ENCODE data around the gene HAGHL.

Gene HAGHL

DNA sequence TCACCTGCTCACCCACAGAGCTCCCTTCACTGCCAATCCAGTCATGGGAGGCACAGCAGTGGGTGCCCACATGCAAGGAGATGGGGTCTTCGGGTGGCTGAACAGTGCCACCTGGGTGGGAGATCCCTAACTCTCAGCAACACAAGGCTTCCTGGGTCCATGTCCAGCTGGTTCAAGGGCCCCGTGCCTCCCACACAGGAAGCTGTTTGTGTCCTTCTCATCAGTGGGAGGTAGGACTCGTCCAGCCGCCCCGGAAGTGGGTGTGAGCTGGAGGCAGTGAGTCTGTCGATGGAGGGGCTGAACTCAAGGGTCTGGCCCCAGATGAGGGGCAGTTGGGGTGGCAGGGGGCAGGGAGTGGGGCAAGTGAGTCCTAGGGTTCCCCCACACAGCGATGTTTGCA is 22.9 kb upstream of the HAGHL start:
- H3K4me1 ChIP-seq (ENCODE audit: insufficient read depth, low read length): no peaks in the 10 kb centered on the region
- H3K9me3 ChIP-seq (ENCODE audit: low read length): no peaks in the 10 kb centered on the region
- no peaks in the 10 kb centered on the region for H3K36me3 ChIP-seq (ENCODE audit: insufficient read depth, low read length)
- no peak overlapping the region for H3K9ac ChIP-seq (ENCODE audit: low read length)
- H3K4me3 ChIP-seq (ENCODE audit: low read depth in 1 of 2, low read length in 2 of 2): no peak overlapping the region
- peaks cover 34 to 91% of the 10 kb centered on the region in 2 donors for H3K27me3 ChIP-seq (ENCODE audit: control insufficient read depth in 1 of 2, insufficient read depth in 2 of 2, low read length in 2 of 2)
- H3K27ac ChIP-seq (ENCODE audit: low read depth, low read length): no peak overlapping the region

- Histone ChIP-seq H3K4me1 (ENCODE audit: insufficient read depth, low read length) (no peaks in the 10 kb centered on the region), H3K4me3 (ENCODE audit: low read depth in 1 of 2, low read length in 2 of 2) (no peak overlapping the region), H3K9me3 (ENCODE audit: low read length) (no peaks in the 10 kb centered on the region), H3K36me3 (ENCODE audit: insufficient read depth, low read length) (no peaks in the 10 kb centered on the region), H3K27me3 (ENCODE audit: control insufficient read depth in 1 of 2, insufficient read depth in 2 of 2, low read length in 2 of 2) (peaks cover 41 to 91% of the 10 kb centered on the region in 2 donors), H3K27ac (ENCODE audit: low read depth, low read length) (no peak overlapping the region), H3K9ac (ENCODE audit: low read length) (no peak overlapping the region)
These were observed 22.1 kb upstream of the HAGHL start for GRCh38 chr16:704552-705380.

DNA sequence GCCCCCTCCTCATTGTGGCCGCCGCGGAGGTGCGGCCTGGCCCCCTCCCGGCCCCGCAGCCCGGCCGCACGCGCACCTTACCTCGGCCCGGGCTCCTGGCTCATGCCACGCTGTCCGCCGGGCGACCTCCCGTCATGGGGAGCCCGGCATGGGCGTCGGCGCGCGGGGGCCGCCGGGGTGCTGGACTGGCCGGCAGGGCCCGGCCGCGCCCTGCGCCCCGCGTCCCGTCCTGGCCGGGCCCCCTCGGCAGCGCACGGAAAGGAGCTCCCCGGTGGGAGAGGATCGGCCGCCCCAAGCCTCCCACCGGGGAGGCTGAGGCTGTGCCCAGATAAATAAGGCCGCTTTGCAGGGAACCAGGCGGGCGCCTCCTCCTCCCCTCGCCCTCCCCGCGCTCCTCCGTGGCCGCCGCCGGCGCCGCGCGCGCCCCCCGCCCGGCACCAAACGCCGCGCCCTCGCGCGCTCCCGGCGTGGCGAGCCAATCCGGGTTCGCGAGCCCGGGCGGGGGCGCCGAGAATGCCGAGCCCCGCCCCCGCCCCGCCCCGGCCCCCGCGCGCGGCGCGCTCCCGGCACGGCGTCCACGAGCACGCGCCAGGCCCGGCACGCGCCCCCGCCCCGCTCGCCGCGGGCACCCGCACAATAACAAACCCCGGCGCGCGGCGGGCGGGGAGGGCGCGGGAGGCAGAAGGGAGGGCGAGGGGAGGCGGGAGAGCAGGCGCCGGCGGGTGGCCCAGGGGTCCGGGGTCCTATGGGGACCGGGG is 21.3 kb upstream of the HAGHL start, which contains the start of gene FBXL16:
Gene FBXL16 (minus strand): TSS at position 371 of the 758 bp plus-strand sequence. CDS start 8,396 bp downstream, outside the sequence.
- Histone ChIP-seq H3K4me1 (ENCODE audit: insufficient read depth, low read length) (no peaks in the 10 kb centered on the region), H3K4me3 (ENCODE audit: low read depth in 1 of 2, low read length in 2 of 2) (no peak within 1 kb of the TSS), H3K27ac (ENCODE audit: low read depth, low read length) (no peak within 1 kb of the TSS), H3K9ac (ENCODE audit: low read length) (no peak within 1 kb of the TSS), H3K9me3 (ENCODE audit: low read length) (no peaks in the 10 kb centered on the region), H3K27me3 (ENCODE audit: control insufficient read depth in 1 of 2, insufficient read depth in 2 of 2, low read length in 2 of 2) (peaks cover 50 to 91% of the 10 kb centered on the region in 2 donors), H3K36me3 (ENCODE audit: insufficient read depth, low read length) (no peaks in the 10 kb centered on the region)

DNA sequence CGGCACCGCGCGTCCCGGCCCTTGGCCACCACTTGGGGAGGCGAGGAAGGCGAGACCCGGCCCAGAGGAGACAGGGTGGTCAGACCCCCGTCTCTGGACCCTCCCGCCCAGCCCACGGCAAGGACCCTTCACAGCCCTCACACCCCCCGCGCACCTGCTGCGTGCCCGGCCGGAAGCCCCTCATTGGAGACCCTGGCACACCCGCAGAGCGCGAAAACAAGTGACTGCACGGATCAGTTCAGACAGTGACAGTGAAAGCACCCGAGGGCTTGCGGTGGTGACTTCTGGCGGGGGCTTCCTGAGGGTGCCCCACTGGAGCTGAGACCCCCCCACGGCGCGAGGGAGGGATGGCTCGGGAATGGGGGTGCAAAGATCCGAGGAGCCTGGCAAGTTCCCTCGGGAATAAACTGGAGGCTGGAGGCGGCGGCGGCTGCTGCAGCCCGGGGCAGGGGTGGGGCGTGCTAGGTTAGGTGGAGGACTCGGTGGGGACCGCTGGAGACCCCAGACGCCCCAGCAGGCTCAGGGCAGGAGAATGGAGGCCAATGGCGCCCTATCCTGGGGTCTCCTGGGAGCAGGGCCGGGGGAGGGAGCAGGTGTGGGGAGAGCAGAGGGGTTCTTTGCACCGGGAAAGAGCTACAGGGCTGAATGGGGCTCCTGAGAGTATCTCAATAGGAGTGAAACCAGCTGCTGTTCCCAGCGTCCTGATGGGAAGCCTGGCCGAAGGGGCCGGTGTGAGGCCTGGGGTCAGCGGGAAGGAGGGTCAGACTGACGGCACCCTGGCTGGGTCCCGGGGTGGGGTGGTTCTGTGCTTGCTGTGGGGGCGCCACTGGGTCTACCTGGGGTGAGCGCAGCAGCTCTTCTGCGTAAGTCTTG is 20.5 kb upstream of the HAGHL start:
- Histone ChIP-seq H3K4me1 (ENCODE audit: insufficient read depth, low read length) (no peaks in the 10 kb centered on the region), H3K4me3 (ENCODE audit: low read depth in 1 of 2, low read length in 2 of 2) (no peak overlapping the region), H3K9me3 (ENCODE audit: low read length) (no peaks in the 10 kb centered on the region), H3K27me3 (ENCODE audit: control insufficient read depth in 1 of 2, insufficient read depth in 2 of 2, low read length in 2 of 2) (peaks cover 57 to 92% of the 10 kb centered on the region in 2 donors), H3K27ac (ENCODE audit: low read depth, low read length) (no peak overlapping the region), H3K36me3 (ENCODE audit: insufficient read depth, low read length) (no peaks in the 10 kb centered on the region), H3K9ac (ENCODE audit: low read length) (no peak overlapping the region)

GRCh38 chr16:707062-707538 is 19.8 kb upstream of the HAGHL start:
- no peaks in the 10 kb centered on the region for H3K36me3 ChIP-seq (ENCODE audit: insufficient read depth, low read length)
- H3K4me1 ChIP-seq (ENCODE audit: insufficient read depth, low read length): no peaks in the 10 kb centered on the region
- no peak overlapping the region for H3K9ac ChIP-seq (ENCODE audit: low read length)
- H3K27me3 ChIP-seq (ENCODE audit: control insufficient read depth in 1 of 2, insufficient read depth in 2 of 2, low read length in 2 of 2): peaks cover 59 to 88% of the 10 kb centered on the region in 2 donors
- H3K9me3 ChIP-seq (ENCODE audit: low read length): no peaks in the 10 kb centered on the region
- no peak overlapping the region for H3K27ac ChIP-seq (ENCODE audit: low read depth, low read length)
- H3K4me3 ChIP-seq (ENCODE audit: low read depth in 1 of 2, low read length in 2 of 2): no peak overlapping the region

GRCh38 chr16:708019-708418 is 18.9 kb upstream of the HAGHL start:
- H3K27me3 ChIP-seq (ENCODE audit: control insufficient read depth in 1 of 2, insufficient read depth in 2 of 2, low read length in 2 of 2): peaks cover 57 to 79% of the 10 kb centered on the region in 2 donors
- no peaks in the 10 kb centered on the region for H3K4me1 ChIP-seq (ENCODE audit: insufficient read depth, low read length)
- no peak overlapping the region for H3K27ac ChIP-seq (ENCODE audit: low read depth, low read length)
- no peak overlapping the region for H3K4me3 ChIP-seq (ENCODE audit: low read depth in 1 of 2, low read length in 2 of 2)
- H3K9ac ChIP-seq (ENCODE audit: low read length): no peak overlapping the region
- no peaks in the 10 kb centered on the region for H3K9me3 ChIP-seq (ENCODE audit: low read length)
- no peaks in the 10 kb centered on the region for H3K36me3 ChIP-seq (ENCODE audit: insufficient read depth, low read length)

GRCh38 chr16:708959-709358 is 17.9 kb upstream of the HAGHL start:
- Histone ChIP-seq H3K36me3 (ENCODE audit: insufficient read depth, low read length) (no peaks in the 10 kb centered on the region), H3K27ac (ENCODE audit: low read depth, low read length) (no peak overlapping the region), H3K4me3 (ENCODE audit: low read depth in 1 of 2, low read length in 2 of 2) (no peak overlapping the region), H3K27me3 (ENCODE audit: control insufficient read depth in 1 of 2, insufficient read depth in 2 of 2, low read length in 2 of 2) (peaks cover 50 to 69% of the 10 kb centered on the region in 2 donors), H3K4me1 (ENCODE audit: insufficient read depth, low read length) (no peaks in the 10 kb centered on the region), H3K9ac (ENCODE audit: low read length) (no peak overlapping the region), H3K9me3 (ENCODE audit: low read length) (no peaks in the 10 kb centered on the region)

GRCh38 chr16:709566-710499 is 17.1 kb upstream of the HAGHL start:
- Histone ChIP-seq H3K4me3 (ENCODE audit: low read depth in 1 of 2, low read length in 2 of 2) (no peak overlapping the region), H3K36me3 (ENCODE audit: insufficient read depth, low read length) (no peaks in the 10 kb centered on the region), H3K27me3 (ENCODE audit: control insufficient read depth in 1 of 2, insufficient read depth in 2 of 2, low read length in 2 of 2) (peaks cover 45 to 66% of the 10 kb centered on the region in 2 donors), H3K27ac (ENCODE audit: low read depth, low read length) (no peak overlapping the region), H3K4me1 (ENCODE audit: insufficient read depth, low read length) (peaks cover 3% of the 10 kb centered on the region), H3K9me3 (ENCODE audit: low read length) (no peaks in the 10 kb centered on the region), H3K9ac (ENCODE audit: low read length) (no peak overlapping the region)

- Histone ChIP-seq H3K9me3 (ENCODE audit: low read length) (no peaks in the 10 kb centered on the region), H3K27me3 (ENCODE audit: control insufficient read depth in 1 of 2, insufficient read depth in 2 of 2, low read length in 2 of 2) (peaks cover 45 to 63% of the 10 kb centered on the region in 2 donors), H3K36me3 (ENCODE audit: insufficient read depth, low read length) (no peaks in the 10 kb centered on the region), H3K27ac (ENCODE audit: low read depth, low read length) (no peak overlapping the region), H3K4me1 (ENCODE audit: insufficient read depth, low read length) (peaks cover 4% of the 10 kb centered on the region), H3K4me3 (ENCODE audit: low read depth in 1 of 2, low read length in 2 of 2) (no peak overlapping the region), H3K9ac (ENCODE audit: low read length) (no peak overlapping the region)
These were observed 16.3 kb upstream of the HAGHL start for GRCh38 chr16:710500-711075.

DNA sequence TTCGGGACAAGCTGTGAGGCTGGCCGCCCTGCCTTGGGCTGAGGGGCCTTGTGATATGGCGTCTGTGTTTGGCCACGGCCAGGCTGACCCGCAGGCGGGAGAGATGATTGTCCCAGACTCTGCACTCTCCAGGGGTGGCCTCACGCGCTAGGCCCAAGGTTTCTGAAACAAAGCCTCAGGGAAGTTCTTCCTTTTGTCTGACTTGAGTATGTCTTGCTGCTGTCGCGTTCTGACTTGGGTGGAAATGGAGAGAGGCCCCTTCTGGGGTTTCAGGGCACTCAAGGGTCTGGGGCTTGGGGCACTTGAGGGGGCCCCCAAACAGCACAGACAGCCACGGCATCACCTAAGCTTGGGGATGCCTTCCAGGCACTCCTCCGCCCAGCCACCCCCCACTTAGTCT is 15.8 kb upstream of the HAGHL start:
- Histone ChIP-seq H3K9ac (ENCODE audit: low read length) (no peak overlapping the region), H3K4me3 (ENCODE audit: low read depth in 1 of 2, low read length in 2 of 2) (no peak overlapping the region), H3K4me1 (ENCODE audit: insufficient read depth, low read length) (peaks cover 9% of the 10 kb centered on the region), H3K36me3 (ENCODE audit: insufficient read depth, low read length) (no peaks in the 10 kb centered on the region), H3K27me3 (ENCODE audit: control insufficient read depth in 1 of 2, insufficient read depth in 2 of 2, low read length in 2 of 2) (peaks cover 45 to 65% of the 10 kb centered on the region in 2 donors), H3K27ac (ENCODE audit: low read depth, low read length) (no peak overlapping the region), H3K9me3 (ENCODE audit: low read length) (no peaks in the 10 kb centered on the region)

Data from muscle layer of colon (tissue), 2 donors.